Left hindlimb (tissue), 1 donor: ENCODE results near the gene TRPM3.

Source experiments
- DNase-seq: peaks from one replicate; pipeline ENCODE4 v3.0.0-alpha.2; 2018

Gene TRPM3

GRCh38 chr9:70569791-70570190 is 551.6 kb downstream of the TRPM3 start:
- no peak for DNase-seq

- DNase-seq: no peak
Observed at GRCh38 chr9:70569070-70569772, 552.2 kb downstream of the TRPM3 start.

GRCh38 chr9:70567511-70567910 is 553.9 kb downstream of the TRPM3 start:
- DNase-seq: no peak

- DNase-seq: no peak
Observed at GRCh38 chr9:70566751-70567150, 554.7 kb downstream of the TRPM3 start.

- DNase-seq: no peak
Observed at GRCh38 chr9:70566066-70566465, 555.4 kb downstream of the TRPM3 start.

GRCh38 chr9:70564468-70565335 is 556.7 kb downstream of the TRPM3 start:
- DNase-seq: no peak

- no peak for DNase-seq
Observed at GRCh38 chr9:70563431-70564204, 557.8 kb downstream of the TRPM3 start.

- DNase-seq: no peak
Observed at GRCh38 chr9:70563010-70563409, 558.4 kb downstream of the TRPM3 start.

- DNase-seq: no peak
Observed at GRCh38 chr9:70561786-70562395, 559.5 kb downstream of the TRPM3 start.

- DNase-seq: no peak
Observed at GRCh38 chr9:70561111-70561510, 560.3 kb downstream of the TRPM3 start.

GRCh38 chr9:70559102-70559501 is 562.3 kb downstream of the TRPM3 start:
- DNase-seq: no peak

GRCh38 chr9:70557661-70558369 is 563.6 kb downstream of the TRPM3 start:
- no peak for DNase-seq

- no peak for DNase-seq
Observed at GRCh38 chr9:70556771-70557170, 564.6 kb downstream of the TRPM3 start.

- no peak for DNase-seq
Observed at GRCh38 chr9:70554881-70555280, 566.5 kb downstream of the TRPM3 start.

- peak; percentile 57 for DNase-seq
Observed at GRCh38 chr9:70553707-70554673, 567.4 kb downstream of the TRPM3 start.

- DNase-seq: no peak
Observed at GRCh38 chr9:70552561-70552960, 568.9 kb downstream of the TRPM3 start.

GRCh38 chr9:70551801-70552200 is 569.6 kb downstream of the TRPM3 start:
- no peak for DNase-seq

- no peak for DNase-seq
Observed at GRCh38 chr9:70551396-70551795, 570.0 kb downstream of the TRPM3 start.

GRCh38 chr9:70549926-70550325 is 571.5 kb downstream of the TRPM3 start:
- DNase-seq: no peak

GRCh38 chr9:70542311-70542931 is 579.0 kb downstream of the TRPM3 start:
- DNase-seq: no peak

GRCh38 chr9:70540016-70540415 is 581.4 kb downstream of the TRPM3 start:
- DNase-seq: no peak
